ENCODE data around the gene CNEP1R1. TPM values are rescaled to one million over a fixed set of nuclear protein-coding genes. Genes with fewer than 3 reads are reported as not detected.

Gene CNEP1R1
- total RNA-seq, 1 experiment from 2014 or later, result 13.8 TPM

GRCh38 chr16:49992825-49993224, 32.2 kb upstream of the CNEP1R1 start:
- no peaks in the 10 kb centered on the region for H3K36me3 Mint-ChIP-seq

GRCh38 chr16:49993579-49993978, 31.4 kb upstream of the CNEP1R1 start:
- H3K4me1 Mint-ChIP-seq, result no peaks in the 10 kb centered on the region
- DNase-seq (ENCODE audit: low spot score) (no peak), ATAC-seq (no peak)
- H3K4me3 Mint-ChIP-seq, result no peak overlapping the region
- no peaks in the 10 kb centered on the region for H3K9me3 Mint-ChIP-seq
- H3K27ac Mint-ChIP-seq, result no peak overlapping the region
- ChIA-PET CTCF (interaction anchor here (1.7 to 2.1 kb wide), 2 partner anchors 31 to 36 kb away, joined by 7 to 8 read pairs; partner anchors contain the start of gene CNEP1R1), POLR2A (no interaction called here)
- no peaks in the 10 kb centered on the region for H3K36me3 Mint-ChIP-seq
- peaks cover 3% of the 10 kb centered on the region; the same call in 1 of the 2 replicates for H3K27me3 Mint-ChIP-seq (ENCODE audit: low read depth)
- TF ChIP-seq ARID4B (CRISPR knock-in tag; IDR thresholded peaks at IDR 0.05; ENCODE audit: borderline replicate concordance), result no peak
- TF ChIP-seq HMGA2 (CRISPR knock-in tag; IDR thresholded peaks at IDR 0.05), result no peak
- no peak for TF ChIP-seq ZNF416 (CRISPR knock-in tag; IDR thresholded peaks at IDR 0.05)
- TF ChIP-seq ZNF121 (CRISPR knock-in tag; IDR thresholded peaks at IDR 0.05), result no peak
- no peak for TF ChIP-seq NFATC4 (CRISPR knock-in tag; IDR thresholded peaks at IDR 0.05)
- no peak for TF ChIP-seq FOXP4 (CRISPR knock-in tag; IDR thresholded peaks at IDR 0.05)
- no peak for TF ChIP-seq MLX (CRISPR knock-in tag; IDR thresholded peaks at IDR 0.05)

More at GRCh38 chr16:49992825-49993224, 32.2 kb upstream of the CNEP1R1 start:
- DNase-seq (ENCODE audit: low spot score), result no peak
- Mint-ChIP-seq H3K4me1 (no peaks in the 10 kb centered on the region), H3K4me3 (no peak overlapping the region), H3K27ac (no peak overlapping the region), H3K27me3 (ENCODE audit: low read depth) (peaks cover 3% of the 10 kb centered on the region; the same call in 1 of the 2 replicates), H3K9me3 (no peaks in the 10 kb centered on the region)
- POLR2A ChIA-PET, result no interaction called here
- TF ChIP-seq ZNF138 (CRISPR knock-in tag; conservative IDR thresholded peaks at IDR 0.05), result no peak
- TF ChIP-seq JAZF1 (CRISPR knock-in tag; IDR thresholded peaks at IDR 0.05), result no peak
- TF ChIP-seq ESRRA (CRISPR knock-in tag; IDR thresholded peaks at IDR 0.05; ENCODE audit: borderline replicate concordance), result no peak
- TF ChIP-seq FOXJ3 (CRISPR knock-in tag; IDR thresholded peaks at IDR 0.05; ENCODE audit: borderline replicate concordance), result no peak
- no peak for TF ChIP-seq IRF2 (CRISPR knock-in tag; IDR thresholded peaks at IDR 0.05; ENCODE audit: borderline replicate concordance, low read depth)
- no peak for TF ChIP-seq CREM (CRISPR knock-in tag; IDR thresholded peaks at IDR 0.05)
- TF ChIP-seq E2F5 (CRISPR knock-in tag; IDR thresholded peaks at IDR 0.05), result no peak
- TF ChIP-seq SMAD3 (CRISPR knock-in tag; IDR thresholded peaks at IDR 0.05; ENCODE audit: borderline replicate concordance), result no peak
- TF ChIP-seq ATF1 (CRISPR knock-in tag; IDR thresholded peaks at IDR 0.05), result no peak
- TF ChIP-seq SOX15 (CRISPR knock-in tag; IDR thresholded peaks at IDR 0.05), result no peak
- TF ChIP-seq HMGXB4 (CRISPR knock-in tag; IDR thresholded peaks at IDR 0.05), result no peak
- no peak for TF ChIP-seq OVOL2 (CRISPR knock-in tag; IDR thresholded peaks at IDR 0.05; ENCODE audit: borderline replicate concordance)
- no peak for TF ChIP-seq GTF2I (CRISPR knock-in tag; conservative IDR thresholded peaks at IDR 0.05)
- no peak for TF ChIP-seq NR2C2 (CRISPR knock-in tag; IDR thresholded peaks at IDR 0.05)
- TF ChIP-seq ZSCAN18 (CRISPR knock-in tag; IDR thresholded peaks at IDR 0.05), result no peak
- TF ChIP-seq ZNF416 (CRISPR knock-in tag; IDR thresholded peaks at IDR 0.05), result no peak
- no peak for TF ChIP-seq USF2 (CRISPR knock-in tag; IDR thresholded peaks at IDR 0.05)
- no peak for TF ChIP-seq ATF3 (CRISPR knock-in tag; conservative IDR thresholded peaks at IDR 0.05)
- no peak for TF ChIP-seq NFYB (CRISPR knock-in tag; conservative IDR thresholded peaks at IDR 0.05; ENCODE audit: low read depth)
- CTCF ChIA-PET, result interaction anchor here (2.1 to 2.4 kb wide), 2 partner anchors 32 kb away, joined by 7 to 14 read pairs; partner anchors contain the start of gene CNEP1R1
- ATAC-seq, result no peak

Data from WTC11 (cell line).